SW 1271 (cell line): ENCODE measurements around the gene NTRK3.

Experiments used
- DNase-seq, 2 experiments: peaks; one replicate each; lab custom pipeline; 2025; lab: John Stamatoyannopoulos, UW

The NTRK3 gene

GRCh38 chr15:87940768-87941167 lies 315.8 kb downstream of the NTRK3 start:
- no peak for DNase-seq

GRCh38 chr15:87939848-87940457 lies 316.6 kb downstream of the NTRK3 start:
- no peak for DNase-seq

GRCh38 chr15:87938031-87938430 lies 318.5 kb downstream of the NTRK3 start:
- no peak for DNase-seq

GRCh38 chr15:87935583-87935982 lies 321.0 kb downstream of the NTRK3 start:
- DNase-seq = no peak

- DNase-seq = no peak
These were observed 325.0 kb downstream of the NTRK3 start for GRCh38 chr15:87931584-87931983.

- no peak for DNase-seq
These were observed 326.1 kb downstream of the NTRK3 start for GRCh38 chr15:87930457-87930856.

GRCh38 chr15:87929841-87930240 lies 326.7 kb downstream of the NTRK3 start:
- DNase-seq = no peak

GRCh38 chr15:87924433-87924832 lies 332.1 kb downstream of the NTRK3 start:
- no peak for DNase-seq

GRCh38 chr15:87919064-87919463 lies 337.5 kb downstream of the NTRK3 start:
- DNase-seq = no peak

GRCh38 chr15:87917480-87917879 lies 339.1 kb downstream of the NTRK3 start:
- no peak for DNase-seq

GRCh38 chr15:87916208-87916607 lies 340.3 kb downstream of the NTRK3 start:
- DNase-seq = no peak

- DNase-seq = no peak
These were observed 346.2 kb downstream of the NTRK3 start for GRCh38 chr15:87910301-87910700.

- no peak for DNase-seq
These were observed 348.7 kb downstream of the NTRK3 start for GRCh38 chr15:87907676-87908446.

- no peak for DNase-seq
These were observed 350.1 kb downstream of the NTRK3 start for GRCh38 chr15:87906444-87906843.

- no peak for DNase-seq
These were observed 353.6 kb downstream of the NTRK3 start for GRCh38 chr15:87902772-87903426.

- DNase-seq = no peak
These were observed 354.4 kb downstream of the NTRK3 start for GRCh38 chr15:87901926-87902690.

GRCh38 chr15:87901008-87901407 lies 355.5 kb downstream of the NTRK3 start:
- DNase-seq = no peak

- no peak for DNase-seq
These were observed 359.6 kb downstream of the NTRK3 start for GRCh38 chr15:87896936-87897335.

- no peak for DNase-seq
These were observed 369.4 kb downstream of the NTRK3 start for GRCh38 chr15:87887177-87887576.

GRCh38 chr15:87881026-87881425 lies 375.5 kb downstream of the NTRK3 start:
- no peak for DNase-seq

- no peak for DNase-seq
These were observed 378.6 kb downstream of the NTRK3 start for GRCh38 chr15:87877822-87878542.
